Measurements from ENCODE around the gene CNOT1.
"Not testable (repeated sequence)": the region's sequence is repeated elsewhere in the genome, so short reads cannot be mapped to it uniquely, and the experiment has no call there.

CNOT1 gene

GRCh38 chr16:58639836-58640235 is 10.2 kb upstream of the CNOT1 start:
- H3K4me1 ChIP-seq (ENCODE audit: insufficient read depth, low read length, poor library complexity, severe bottlenecking) = no peaks in the 10 kb centered on the region
- H3K4me2 ChIP-seq (ENCODE audit: low read depth, low read length, poor library complexity, severe bottlenecking) = no peak overlapping the region
- no peaks in the 10 kb centered on the region for H3F3A ChIP-seq (ENCODE audit: low read depth)
- no peak overlapping the region for H3K9ac ChIP-seq (ENCODE audit: low read depth, low read length, poor library complexity, severe bottlenecking)
- H3K27me3 ChIP-seq (ENCODE audit: insufficient read depth, low read length, poor library complexity, severe bottlenecking) = no peaks in the 10 kb centered on the region
- H3K79me2 ChIP-seq (ENCODE audit: insufficient read depth, low read length) = no peaks in the 10 kb centered on the region
- no peaks in the 10 kb centered on the region for H3K9me3 ChIP-seq (ENCODE audit: insufficient read depth, low read depth, low read length)
- TF ChIP-seq EZH2phosphoT487 (IDR thresholded peaks at IDR 0.05; ENCODE audit: borderline replicate concordance) (no peak), CTCF (conservative IDR thresholded peaks at IDR 0.05; ENCODE audit: low read length) (no peak)
- H2AFZ ChIP-seq (ENCODE audit: low read length) = no peak overlapping the region
- H4K20me1 ChIP-seq (ENCODE audit: insufficient read depth, low read length, poor library complexity, severe bottlenecking) = no peaks in the 10 kb centered on the region
- H3K36me3 ChIP-seq (ENCODE audit: insufficient read depth, low read length) = no peaks in the 10 kb centered on the region
- H3K4me3 ChIP-seq (ENCODE audit: low read length, poor library complexity, severe bottlenecking) = no peak overlapping the region
- no peaks in the 10 kb centered on the region for H3K9me2 ChIP-seq (replicated peaks; ENCODE audit: low read depth, low read length)

- TF ChIP-seq EZH2phosphoT487 (IDR thresholded peaks at IDR 0.05; ENCODE audit: borderline replicate concordance) (no peak), CTCF (conservative IDR thresholded peaks at IDR 0.05; ENCODE audit: low read length) (no peak)
- no peaks in the 10 kb centered on the region for H3K36me3 ChIP-seq (ENCODE audit: insufficient read depth, low read length)
- H3K4me2 ChIP-seq (ENCODE audit: low read depth, low read length, poor library complexity, severe bottlenecking) = no peak overlapping the region
- H3K9me2 ChIP-seq (replicated peaks; ENCODE audit: low read depth, low read length) = no peaks in the 10 kb centered on the region
- H3K79me2 ChIP-seq (ENCODE audit: insufficient read depth, low read length) = no peaks in the 10 kb centered on the region
- H2AFZ ChIP-seq (ENCODE audit: low read length) = no peak overlapping the region
- no peaks in the 10 kb centered on the region for H3K9me3 ChIP-seq (ENCODE audit: insufficient read depth, low read depth, low read length)
- no peaks in the 10 kb centered on the region for H3K27me3 ChIP-seq (ENCODE audit: insufficient read depth, low read length, poor library complexity, severe bottlenecking)
- no peak overlapping the region for H3K9ac ChIP-seq (ENCODE audit: low read depth, low read length, poor library complexity, severe bottlenecking)
- no peaks in the 10 kb centered on the region for H3K4me1 ChIP-seq (ENCODE audit: insufficient read depth, low read length, poor library complexity, severe bottlenecking)
- no peaks in the 10 kb centered on the region for H4K20me1 ChIP-seq (ENCODE audit: insufficient read depth, low read length, poor library complexity, severe bottlenecking)
- H3F3A ChIP-seq (ENCODE audit: low read depth) = no peaks in the 10 kb centered on the region
- H3K4me3 ChIP-seq (ENCODE audit: low read length, poor library complexity, severe bottlenecking) = no peak overlapping the region
Observed at GRCh38 chr16:58639230-58639629, 9.6 kb upstream of the CNOT1 start.

- no peaks in the 10 kb centered on the region for H3K9me3 ChIP-seq (ENCODE audit: insufficient read depth, low read depth, low read length)
- H3K4me2 ChIP-seq (ENCODE audit: low read depth, low read length, poor library complexity, severe bottlenecking) = no peak overlapping the region
- TF ChIP-seq EZH2phosphoT487 (IDR thresholded peaks at IDR 0.05; ENCODE audit: borderline replicate concordance) (no peak), CTCF (conservative IDR thresholded peaks at IDR 0.05; ENCODE audit: low read length) (peak; percentile 40)
- no peaks in the 10 kb centered on the region for H3K36me3 ChIP-seq (ENCODE audit: insufficient read depth, low read length)
- H3K9ac ChIP-seq (ENCODE audit: low read depth, low read length, poor library complexity, severe bottlenecking) = no peak overlapping the region
- H2AFZ ChIP-seq (ENCODE audit: low read length) = no peak overlapping the region
- no peaks in the 10 kb centered on the region for H4K20me1 ChIP-seq (ENCODE audit: insufficient read depth, low read length, poor library complexity, severe bottlenecking)
- no peaks in the 10 kb centered on the region for H3K27me3 ChIP-seq (ENCODE audit: insufficient read depth, low read length, poor library complexity, severe bottlenecking)
- H3K4me3 ChIP-seq (ENCODE audit: low read length, poor library complexity, severe bottlenecking) = no peak overlapping the region
- no peaks in the 10 kb centered on the region for H3F3A ChIP-seq (ENCODE audit: low read depth)
- H3K9me2 ChIP-seq (replicated peaks; ENCODE audit: low read depth, low read length) = no peaks in the 10 kb centered on the region
- H3K4me1 ChIP-seq (ENCODE audit: insufficient read depth, low read length, poor library complexity, severe bottlenecking) = no peaks in the 10 kb centered on the region
- H3K79me2 ChIP-seq (ENCODE audit: insufficient read depth, low read length) = no peaks in the 10 kb centered on the region
Observed at GRCh38 chr16:58638148-58639036, 8.8 kb upstream of the CNOT1 start.

- not testable (repeated sequence) for H3K9me2 ChIP-seq (replicated peaks; ENCODE audit: low read depth, low read length); H3K9ac ChIP-seq (ENCODE audit: low read depth, low read length, poor library complexity, severe bottlenecking); H3F3A ChIP-seq (ENCODE audit: low read depth); H2AFZ ChIP-seq (ENCODE audit: low read length); H3K4me1 ChIP-seq (ENCODE audit: insufficient read depth, low read length, poor library complexity, severe bottlenecking); H3K4me3 ChIP-seq (ENCODE audit: low read length, poor library complexity, severe bottlenecking); H4K20me1 ChIP-seq (ENCODE audit: insufficient read depth, low read length, poor library complexity, severe bottlenecking); H3K36me3 ChIP-seq (ENCODE audit: insufficient read depth, low read length); H3K27me3 ChIP-seq (ENCODE audit: insufficient read depth, low read length, poor library complexity, severe bottlenecking); H3K4me2 ChIP-seq (ENCODE audit: low read depth, low read length, poor library complexity, severe bottlenecking); H3K9me3 ChIP-seq (ENCODE audit: insufficient read depth, low read depth, low read length); H3K79me2 ChIP-seq (ENCODE audit: insufficient read depth, low read length)
Observed at GRCh38 chr16:58637021-58637420, 7.4 kb upstream of the CNOT1 start.

All from Loucy (cell line).